Prostate gland (tissue), 2 donors: Measurements from ENCODE around the gene NFASC. TPM values are rescaled to one million over a fixed set of nuclear protein-coding genes. Genes with fewer than 3 reads are reported as not detected.

Experiments used
- DNase-seq: peaks from one replicate; pipeline ENCODE4 v3.0.0-alpha.2; 2019; ENCODE audit warnings: low spot score
- H3K27ac ChIP-seq, 2 donors: fragments of 200-600 bp; sonication (generic); 2 replicates each; pipeline ENCODE4 v1.5.1; 2017 to 2019
- H3K27me3 ChIP-seq: fragments of 200-600 bp; sonication (generic); replicated peaks from 2 replicates; pipeline ENCODE4 v1.5.1; 2019; ENCODE audit not compliant: insufficient read depth
- H3K36me3 ChIP-seq, 2 donors: fragments of 200-600 bp; sonication (generic); 1 replicate in 1 of 2; 2 replicates in 1 of 2; pipeline versions ENCODE4 v1.5.1 to v1.8.1; 2017 to 2019
- H3K4me1 ChIP-seq: fragments of 200-600 bp; sonication (generic); replicated peaks from 2 replicates; pipeline ENCODE4 v1.5.1; 2019
- H3K4me3 ChIP-seq, 2 donors: fragments of 200-600 bp; sonication (generic); 2 replicates each; pipeline ENCODE4 v1.5.1; 2017 to 2019
- H3K9me3 ChIP-seq: fragments of 200-600 bp; sonication (generic); 2 replicates; pipeline ENCODE4 v1.5.1; 2017
- POLR2A ChIP-seq: fragments of 450-650 bp; IDR thresholded peaks from one replicate; pipeline ENCODE4 v1.6.1; 2016; ENCODE audit warnings: antibody characterized with exemption, mild to moderate bottlenecking
- POLR2AphosphoS5 ChIP-seq: sonication (generic); formaldehyde crosslinking; IDR thresholded peaks from one replicate; pipeline ENCODE4 v1.6.1; 2017; ENCODE audit warnings: antibody characterized with exemption
- WGBS: methylation state at CpG from one replicate; pipeline ENCODE4 v1.1.5; 2018; 5-methylcytosine and 5-hydroxymethylcytosine counted together
- intact Hi-C: fragments of 100-400 bp; cut with DNase I; formaldehyde crosslinking; loops from one replicate; pipeline ENCODE4 v1.14.2; 2022
- total RNA-seq, 2 donors: library from RNA; depleted of rRNA; stranded (reverse); fragments of >200 nt; gene quantifications; one replicate each; pipeline ENCODE4 v1.1.0, GENCODE V29; 2016
- TF ChIP-seq, protein P1 (sequence below), 4 experiments: fragments of 200-600 bp in 2 of 4; fragments of 450-650 bp in 2 of 4; sonication (generic) in 2 of 4; IDR thresholded peaks; 1 replicate in 3 of 4; 2 replicates in 1 of 4; pipeline ENCODE4 v1.5.1; 2016 to 2019; ENCODE audit warnings: antibody characterized with exemption in 4 of 4, mild to moderate bottlenecking in 2 of 4, moderate library complexity in 2 of 4

NFASC gene
- total RNA-seq, 2 donors from 2014 or later = 3.7 to 13.2 TPM

DNA sequence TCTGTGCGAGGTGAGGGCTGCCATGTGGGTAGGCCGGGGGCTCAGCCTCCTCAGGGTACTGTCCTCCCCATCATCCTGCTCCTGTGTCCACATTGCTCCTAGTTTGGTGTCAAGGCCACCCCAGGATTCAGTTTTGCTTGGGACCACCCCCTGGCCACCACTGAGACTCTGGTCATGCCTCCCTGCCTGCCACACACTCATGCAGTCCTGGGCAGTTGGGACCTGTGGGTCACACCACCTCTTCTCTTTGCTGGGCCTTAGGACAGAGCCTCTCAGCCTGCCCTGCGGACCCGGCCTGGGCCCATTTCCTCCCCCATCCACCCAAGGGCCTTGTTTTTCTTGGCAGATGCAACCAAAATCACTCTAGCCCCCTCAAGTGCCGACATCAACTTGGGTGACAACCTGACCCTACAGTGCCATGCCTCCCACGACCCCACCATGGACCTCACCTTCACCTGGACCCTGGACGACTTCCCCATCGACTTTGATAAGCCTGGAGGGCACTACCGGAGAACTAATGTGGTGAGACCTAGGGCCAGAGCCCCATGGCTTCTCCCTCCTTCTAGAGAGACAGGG, 194.2 kb downstream of the NFASC start:
- intact Hi-C loops = loop anchor here (10.0 kb wide), 1 partner anchor 260 kb away; no protein-coding TSS in a partner anchor
- no peak overlapping the region for H3K4me3 ChIP-seq
- TF ChIP-seq POLR2A (no peak), POLR2AphosphoS5 (no peak)
- TF ChIP-seq, protein P1, sequence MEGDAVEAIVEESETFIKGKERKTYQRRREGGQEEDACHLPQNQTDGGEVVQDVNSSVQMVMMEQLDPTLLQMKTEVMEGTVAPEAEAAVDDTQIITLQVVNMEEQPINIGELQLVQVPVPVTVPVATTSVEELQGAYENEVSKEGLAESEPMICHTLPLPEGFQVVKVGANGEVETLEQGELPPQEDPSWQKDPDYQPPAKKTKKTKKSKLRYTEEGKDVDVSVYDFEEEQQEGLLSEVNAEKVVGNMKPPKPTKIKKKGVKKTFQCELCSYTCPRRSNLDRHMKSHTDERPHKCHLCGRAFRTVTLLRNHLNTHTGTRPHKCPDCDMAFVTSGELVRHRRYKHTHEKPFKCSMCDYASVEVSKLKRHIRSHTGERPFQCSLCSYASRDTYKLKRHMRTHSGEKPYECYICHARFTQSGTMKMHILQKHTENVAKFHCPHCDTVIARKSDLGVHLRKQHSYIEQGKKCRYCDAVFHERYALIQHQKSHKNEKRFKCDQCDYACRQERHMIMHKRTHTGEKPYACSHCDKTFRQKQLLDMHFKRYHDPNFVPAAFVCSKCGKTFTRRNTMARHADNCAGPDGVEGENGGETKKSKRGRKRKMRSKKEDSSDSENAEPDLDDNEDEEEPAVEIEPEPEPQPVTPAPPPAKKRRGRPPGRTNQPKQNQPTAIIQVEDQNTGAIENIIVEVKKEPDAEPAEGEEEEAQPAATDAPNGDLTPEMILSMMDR (IDR thresholded peaks at IDR 0.05) = no peak
- 91% methylated on average over 7 of the region's 9 CpGs for WGBS
- no peaks in the 10 kb centered on the region for H3K9me3 ChIP-seq
- no peak for DNase-seq
- no peaks in the 10 kb centered on the region for H3K36me3 ChIP-seq
- H3K4me1 ChIP-seq = no peaks in the 10 kb centered on the region
- no peaks in the 10 kb centered on the region for H3K27me3 ChIP-seq
- H3K27ac ChIP-seq = no peak overlapping the region

DNA sequence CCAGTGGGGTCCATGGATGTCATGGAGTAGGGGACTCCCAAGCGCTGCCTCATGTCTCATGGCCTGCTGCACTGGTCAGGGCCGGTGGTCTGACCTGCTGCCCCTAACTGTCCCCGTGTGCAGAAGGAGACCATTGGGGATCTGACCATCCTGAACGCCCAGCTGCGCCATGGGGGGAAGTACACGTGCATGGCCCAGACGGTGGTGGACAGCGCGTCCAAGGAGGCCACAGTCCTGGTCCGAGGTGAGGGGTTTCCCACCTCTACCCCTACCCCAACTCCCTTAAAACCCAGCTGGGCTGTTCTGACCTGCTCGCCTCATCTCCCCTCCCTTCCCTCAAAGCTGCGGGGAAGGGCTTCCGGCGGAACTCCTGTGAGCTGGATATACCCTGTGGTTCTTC, 195.0 kb downstream of the NFASC start:
- H3K4me1 ChIP-seq = no peaks in the 10 kb centered on the region
- TF ChIP-seq POLR2AphosphoS5 = no peak
- TF ChIP-seq, protein P1 (IDR thresholded peaks at IDR 0.05) = no peak
- TF ChIP-seq POLR2A = no peak
- no peak overlapping the region for H3K27ac ChIP-seq
- no peaks in the 10 kb centered on the region for H3K36me3 ChIP-seq
- H3K27me3 ChIP-seq = no peaks in the 10 kb centered on the region
- no peak overlapping the region for H3K4me3 ChIP-seq
- 93% methylated on average over 9 of the region's 14 CpGs for WGBS
- no peak for DNase-seq
- intact Hi-C loops = loop anchor here (10.0 kb wide), 1 partner anchor 261 kb away; no protein-coding TSS in a partner anchor
- H3K9me3 ChIP-seq = no peaks in the 10 kb centered on the region

DNA sequence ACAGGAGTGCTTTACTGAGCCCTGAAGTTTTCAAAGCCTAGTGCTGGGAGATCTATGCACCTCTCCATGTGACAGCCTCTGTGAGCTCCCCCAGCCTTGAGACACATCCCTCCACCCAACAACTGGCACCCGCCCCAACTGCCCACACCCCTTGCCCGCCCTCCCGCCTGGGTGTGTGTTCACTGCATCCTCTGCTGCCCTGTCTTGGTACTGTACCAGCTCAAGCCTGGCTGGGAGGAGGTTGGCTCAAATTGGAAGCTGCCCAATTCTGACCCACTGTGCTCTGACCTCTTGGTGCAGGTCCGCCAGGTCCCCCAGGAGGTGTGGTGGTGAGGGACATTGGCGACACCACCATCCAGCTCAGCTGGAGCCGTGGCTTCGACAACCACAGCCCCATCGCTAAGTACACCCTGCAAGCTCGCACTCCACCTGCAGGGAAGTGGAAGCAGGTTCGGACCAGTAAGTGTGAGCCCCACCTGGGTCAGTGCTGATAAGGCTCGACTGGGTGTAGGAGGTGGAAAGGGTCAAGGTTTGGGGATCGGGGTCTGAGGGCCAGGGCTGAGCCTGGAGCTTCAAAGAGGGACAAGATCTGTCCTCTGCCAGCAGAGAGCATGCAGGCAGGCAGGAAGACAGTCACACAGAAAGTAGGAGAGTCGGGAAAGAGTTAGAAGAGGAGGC, 195.6 kb downstream of the NFASC start:
- Histone ChIP-seq H3K4me3 (no peak overlapping the region), H3K4me1 (no peaks in the 10 kb centered on the region), H3K36me3 (no peaks in the 10 kb centered on the region), H3K9me3 (no peaks in the 10 kb centered on the region), H3K27ac (no peak overlapping the region), H3K27me3 (no peaks in the 10 kb centered on the region)
- DNase-seq = no peak
- WGBS = 71% methylated on average over 13 of the region's 13 CpGs
- TF ChIP-seq, protein P1 (IDR thresholded peaks at IDR 0.05) = no peak
- no peak for TF ChIP-seq POLR2A
- no peak for TF ChIP-seq POLR2AphosphoS5
- intact Hi-C loops = loop anchor here (10.0 kb wide), 1 partner anchor 261 kb away; no protein-coding TSS in a partner anchor

DNA sequence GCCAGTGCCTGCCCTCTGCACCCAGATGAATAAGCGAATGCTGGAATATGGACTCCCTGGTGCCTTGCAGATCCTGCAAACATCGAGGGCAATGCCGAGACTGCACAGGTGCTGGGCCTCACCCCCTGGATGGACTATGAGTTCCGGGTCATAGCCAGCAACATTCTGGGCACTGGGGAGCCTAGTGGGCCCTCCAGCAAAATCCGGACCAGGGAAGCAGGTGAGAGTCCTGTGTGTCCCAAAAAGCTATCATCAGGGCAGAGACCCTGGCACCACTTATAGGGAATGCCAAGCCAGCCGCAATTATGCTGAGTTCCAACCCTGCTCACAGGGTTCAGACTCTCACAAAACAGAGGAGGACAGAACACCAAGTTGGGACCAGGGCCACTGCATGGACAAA, 196.4 kb downstream of the NFASC start:
- no peaks in the 10 kb centered on the region for H3K9me3 ChIP-seq
- no peaks in the 10 kb centered on the region for H3K4me1 ChIP-seq
- no peak overlapping the region for H3K27ac ChIP-seq
- TF ChIP-seq POLR2AphosphoS5 (no peak), POLR2A (no peak)
- TF ChIP-seq, protein P1 (IDR thresholded peaks at IDR 0.05) = no peak
- H3K27me3 ChIP-seq = no peaks in the 10 kb centered on the region
- H3K36me3 ChIP-seq = no peaks in the 10 kb centered on the region
- no peak for DNase-seq
- intact Hi-C loops = loop anchor here (10.0 kb wide), 1 partner anchor 262 kb away; no protein-coding TSS in a partner anchor
- no peak overlapping the region for H3K4me3 ChIP-seq
- 88% methylated on average over 6 of the region's 6 CpGs for WGBS

DNA sequence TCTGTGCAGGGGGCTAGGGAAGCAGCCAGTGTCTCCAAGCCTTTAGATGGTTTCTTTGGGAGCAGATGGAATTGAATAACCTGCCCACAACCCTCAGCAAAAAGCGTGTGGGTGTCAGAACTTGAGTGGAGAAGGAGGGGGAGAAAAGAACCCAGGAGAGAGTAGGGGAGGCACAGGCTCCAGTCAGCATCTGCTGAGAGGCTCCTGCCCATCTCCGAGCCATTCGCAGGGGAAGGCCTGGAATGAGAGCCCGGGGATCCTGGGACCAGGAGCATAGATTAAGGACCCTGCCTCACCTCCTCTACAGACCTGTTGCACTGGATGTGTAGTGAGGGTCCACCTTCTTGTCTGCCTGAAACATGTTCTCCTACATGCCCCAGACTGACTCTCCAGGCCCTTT, 197.3 kb downstream of the NFASC start:
- H3K4me3 ChIP-seq = no peak overlapping the region
- WGBS = 90% methylated on average over 4 of the region's 4 CpGs
- no peak for TF ChIP-seq POLR2A
- no peak for TF ChIP-seq POLR2AphosphoS5
- TF ChIP-seq, protein P1 (IDR thresholded peaks at IDR 0.05) = no peak
- no peak for DNase-seq
- H3K27me3 ChIP-seq = no peaks in the 10 kb centered on the region
- H3K9me3 ChIP-seq = no peaks in the 10 kb centered on the region
- intact Hi-C loops = loop anchor here (10.0 kb wide), 1 partner anchor 263 kb away; no protein-coding TSS in a partner anchor
- no peak overlapping the region for H3K27ac ChIP-seq
- no peaks in the 10 kb centered on the region for H3K36me3 ChIP-seq
- H3K4me1 ChIP-seq = no peaks in the 10 kb centered on the region
